T-helper 22 cell (primary cell): ENCODE data around the gene SULT1A2.
"Not testable (repeated sequence)": the region's sequence is repeated elsewhere in the genome, so short reads cannot be mapped to it uniquely, and the experiment has no call there.

Experiments
- DNase-seq: peaks from one replicate; pipeline ENCODE4 v3.0.0-alpha.2; 2020; ENCODE audit warnings: low read depth

SULT1A2 gene

GRCh38 chr16:28591355-28591754, 5.5 kb downstream of the SULT1A2 start:
- DNase-seq: no peak

- DNase-seq: no peak
These were observed 6.2 kb downstream of the SULT1A2 start for GRCh38 chr16:28590384-28591340.

- DNase-seq: no peak
These were observed 6.9 kb downstream of the SULT1A2 start for GRCh38 chr16:28589930-28590329.

- no peak for DNase-seq
These were observed 7.8 kb downstream of the SULT1A2 start for GRCh38 chr16:28589069-28589468.

GRCh38 chr16:28587386-28587785, 9.5 kb downstream of the SULT1A2 start:
- no peak for DNase-seq

- DNase-seq: no peak
These were observed 10.4 kb downstream of the SULT1A2 start for GRCh38 chr16:28586466-28586865.

GRCh38 chr16:28585674-28586073, 11.2 kb downstream of the SULT1A2 start:
- no peak for DNase-seq

GRCh38 chr16:28580726-28581315, 16.0 kb downstream of the SULT1A2 start:
- no peak for DNase-seq

- no peak for DNase-seq
These were observed 21.3 kb downstream of the SULT1A2 start for GRCh38 chr16:28575446-28576109.

- no peak for DNase-seq
These were observed 21.9 kb downstream of the SULT1A2 start for GRCh38 chr16:28574925-28575324.

GRCh38 chr16:28573738-28574718, 22.8 kb downstream of the SULT1A2 start:
- DNase-seq: no peak

- no peak for DNase-seq
These were observed 23.9 kb downstream of the SULT1A2 start for GRCh38 chr16:28572696-28573510.

- DNase-seq: no peak
These were observed 26.7 kb downstream of the SULT1A2 start for GRCh38 chr16:28569968-28570752.

- no peak for DNase-seq
These were observed 27.8 kb downstream of the SULT1A2 start for GRCh38 chr16:28569021-28569420.

GRCh38 chr16:28567292-28567691, 29.6 kb downstream of the SULT1A2 start:
- DNase-seq: no peak

- DNase-seq: not testable (repeated sequence)
These were observed 30.5 kb downstream of the SULT1A2 start for GRCh38 chr16:28566233-28566925.

- DNase-seq: no peak
These were observed 33.6 kb downstream of the SULT1A2 start for GRCh38 chr16:28563218-28563617.

GRCh38 chr16:28562199-28562598, 34.7 kb downstream of the SULT1A2 start:
- no peak for DNase-seq

- no peak for DNase-seq
These were observed 35.2 kb downstream of the SULT1A2 start for GRCh38 chr16:28561557-28562187.
